ENCODE results near the gene NOL3. TPM values are rescaled to one million over a fixed set of nuclear protein-coding genes. Genes with fewer than 3 reads are reported as not detected.

NOL3 gene
- total RNA-seq: 13.6 and 15.6 TPM in 2 replicates

GRCh38 chr16:67170168-67170948, at the start of gene NOL3:
NOL3 (plus strand) TSS chr16:67170538.

GRCh38 chr16:67150833-67151396, 19.4 kb upstream of the NOL3 start, which contains the start of gene B3GNT9:
B3GNT9 (minus strand) TSS chr16:67150998; CDS start chr16:67150485, 513 bp downstream.

GRCh38 chr16:67164599-67165061, 5.7 kb upstream of the NOL3 start, which contains the start of gene HSF4:
HSF4 (plus strand) TSS chr16:67164745; CDS start chr16:67164812, 67 bp downstream.

GRCh38 chr16:67183627-67184452, 13.5 kb downstream of the NOL3 start, which contains the start of gene MATCAP1:
MATCAP1 (minus strand) TSS chr16:67183963; CDS start chr16:67180610, 3,353 bp downstream.

GRCh38 chr16:67190041-67190440, 19.7 kb downstream of the NOL3 start, which contains the start of gene EXOC3L1:
EXOC3L1 (minus strand) TSS chr16:67190136; CDS start chr16:67189676, 460 bp downstream.

GRCh38 chr16:67191995-67192681, 21.8 kb downstream of the NOL3 start, which contains the start of gene E2F4:
E2F4 (plus strand) TSS chr16:67192155; CDS start chr16:67192228, 73 bp downstream.

GRCh38 chr16:67199011-67199807, 28.9 kb downstream of the NOL3 start, which contains the start of gene ELMO3:
ELMO3 (plus strand) TSS chr16:67199131; CDS start chr16:67199327, 196 bp downstream.

Small RNA genes lying within 50 kb of the gene (small RNA-seq; reads per million reads assigned to genes)
- gene MIR328 (ENCODE audit: low replicate concordance): 2.2 reads per million, percentile 71 among the genes with 10 or more reads in this experiment

Other genes starting within 250 kb of the NOL3 start
- gene RRAD, start 245.0 kb upstream of the NOL3 start, total RNA-seq: 11.0 and 25.8 TPM in 2 replicates
- gene CIAO2B, start 236.1 kb upstream of the NOL3 start, total RNA-seq: 149 and 154 TPM in 2 replicates
- gene CES2, start 235.0 kb upstream of the NOL3 start, total RNA-seq: 38.7 and 46.4 TPM in 2 replicates
- gene CES3, start 209.3 kb upstream of the NOL3 start, total RNA-seq: 0.22 TPM in 1 of 2 replicates, not detected in the other
- gene CES4A, start 181.9 kb upstream of the NOL3 start, total RNA-seq: 2.7 and 2.8 TPM in 2 replicates
- 88.4 and 124 TPM in 2 replicates for gene CBFB, start 141.4 kb upstream of the NOL3 start, total RNA-seq
- 14.0 and 21.0 TPM in 2 replicates for gene PHAF1, start 60.6 kb upstream of the NOL3 start, total RNA-seq
- 57.3 and 63.7 TPM in 2 replicates for gene B3GNT9, start 19.5 kb upstream of the NOL3 start, total RNA-seq
- 19.8 and 24.3 TPM in 2 replicates for gene TRADD, start 10.6 kb upstream of the NOL3 start, total RNA-seq
- 9.6 and 12.7 TPM in 2 replicates for gene FBXL8, start 10.6 kb upstream of the NOL3 start, total RNA-seq
- 2.4 and 9.4 TPM in 2 replicates for gene HSF4, start 5.8 kb upstream of the NOL3 start, total RNA-seq
- gene MATCAP1, start 13.4 kb downstream of the NOL3 start, total RNA-seq: 5.0 and 11.2 TPM in 2 replicates
- gene EXOC3L1, start 19.6 kb downstream of the NOL3 start, total RNA-seq: not detected in 2 replicates
- gene E2F4, start 21.6 kb downstream of the NOL3 start, total RNA-seq: 69.6 and 120 TPM in 2 replicates
- 0.72 and 0.88 TPM in 2 replicates for gene ELMO3, start 28.6 kb downstream of the NOL3 start, total RNA-seq
- 36.4 and 42.0 TPM in 2 replicates for gene TMEM208, start 56.6 kb downstream of the NOL3 start, total RNA-seq
- 7.0 and 40.2 TPM in 2 replicates for gene FHOD1, start 76.9 kb downstream of the NOL3 start, total RNA-seq
- 1.1 and 1.6 TPM in 2 replicates for gene SLC9A5, start 78.4 kb downstream of the NOL3 start, total RNA-seq
- 6.6 and 21.0 TPM in 2 replicates for gene PLEKHG4, start 109.0 kb downstream of the NOL3 start, total RNA-seq
- gene KCTD19, start 156.2 kb downstream of the NOL3 start, total RNA-seq: under 0.01 TPM in 1 of 2 replicates, not detected in the other
- gene LRRC36, start 156.3 kb downstream of the NOL3 start, total RNA-seq: not detected in 2 replicates
- 0.88 and 1.1 TPM in 2 replicates for gene TPPP3, start 223.0 kb downstream of the NOL3 start, total RNA-seq
- gene ZDHHC1, start 245.9 kb downstream of the NOL3 start, total RNA-seq: 4.6 and 6.0 TPM in 2 replicates

Measured in placental pericyte (primary cell).